ENCODE results near the gene PDLIM3. TPM values are rescaled to one million over a fixed set of nuclear protein-coding genes. Genes with fewer than 3 reads are reported as not detected.

PDLIM3 gene
- total RNA-seq, 1 donor from 2014 or later = 63.0 TPM

DNA sequence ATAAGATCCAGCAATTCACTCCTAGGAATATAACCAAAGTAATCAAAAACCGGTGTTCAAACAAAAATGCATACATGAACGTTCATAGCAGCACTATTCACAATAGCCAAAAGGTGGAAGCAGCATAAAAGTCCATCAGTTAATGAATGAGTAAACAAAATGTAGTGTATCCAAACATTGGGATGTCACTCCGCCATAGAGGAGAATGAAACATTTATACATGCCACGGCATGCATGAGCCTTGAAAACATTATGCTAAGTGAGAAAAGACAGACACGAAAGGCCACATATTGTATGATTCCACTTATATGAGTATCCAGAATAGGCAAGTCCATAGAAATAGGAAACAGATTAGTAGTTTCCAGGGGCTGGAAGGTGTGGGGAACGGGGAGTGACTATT lies 11.0 kb upstream of the PDLIM3 start:
- Mint-ChIP-seq H3K4me3 (ENCODE audit: unreplicated experiment) (no peak overlapping the region), H3K36me3 (ENCODE audit: low read depth) (no peaks in the 10 kb centered on the region), H3K27me3 (ENCODE audit: low read depth) (peaks cover 2% of the 10 kb centered on the region), H3K9me3 (ENCODE audit: low read depth) (no peaks in the 10 kb centered on the region), H3K27ac (ENCODE audit: unreplicated experiment) (no peak overlapping the region), H3K4me1 (ENCODE audit: low read depth) (no peaks in the 10 kb centered on the region)
- TF ChIP-seq, protein P1, sequence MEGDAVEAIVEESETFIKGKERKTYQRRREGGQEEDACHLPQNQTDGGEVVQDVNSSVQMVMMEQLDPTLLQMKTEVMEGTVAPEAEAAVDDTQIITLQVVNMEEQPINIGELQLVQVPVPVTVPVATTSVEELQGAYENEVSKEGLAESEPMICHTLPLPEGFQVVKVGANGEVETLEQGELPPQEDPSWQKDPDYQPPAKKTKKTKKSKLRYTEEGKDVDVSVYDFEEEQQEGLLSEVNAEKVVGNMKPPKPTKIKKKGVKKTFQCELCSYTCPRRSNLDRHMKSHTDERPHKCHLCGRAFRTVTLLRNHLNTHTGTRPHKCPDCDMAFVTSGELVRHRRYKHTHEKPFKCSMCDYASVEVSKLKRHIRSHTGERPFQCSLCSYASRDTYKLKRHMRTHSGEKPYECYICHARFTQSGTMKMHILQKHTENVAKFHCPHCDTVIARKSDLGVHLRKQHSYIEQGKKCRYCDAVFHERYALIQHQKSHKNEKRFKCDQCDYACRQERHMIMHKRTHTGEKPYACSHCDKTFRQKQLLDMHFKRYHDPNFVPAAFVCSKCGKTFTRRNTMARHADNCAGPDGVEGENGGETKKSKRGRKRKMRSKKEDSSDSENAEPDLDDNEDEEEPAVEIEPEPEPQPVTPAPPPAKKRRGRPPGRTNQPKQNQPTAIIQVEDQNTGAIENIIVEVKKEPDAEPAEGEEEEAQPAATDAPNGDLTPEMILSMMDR (IDR thresholded peaks at IDR 0.05) = no peak
- no peak for DNase-seq (ENCODE audit: low spot score)

GRCh38 chr4:185542626-185543315 lies 7.5 kb upstream of the PDLIM3 start:
- H3K27me3 Mint-ChIP-seq (ENCODE audit: low read depth) = peaks cover 2% of the 10 kb centered on the region
- DNase-seq (ENCODE audit: low spot score) = no peak
- no peak overlapping the region for H3K4me3 Mint-ChIP-seq (ENCODE audit: unreplicated experiment)
- H3K27ac Mint-ChIP-seq (ENCODE audit: unreplicated experiment) = no peak overlapping the region
- no peaks in the 10 kb centered on the region for H3K9me3 Mint-ChIP-seq (ENCODE audit: low read depth)
- H3K4me1 Mint-ChIP-seq (ENCODE audit: low read depth) = no peaks in the 10 kb centered on the region
- H3K36me3 Mint-ChIP-seq (ENCODE audit: low read depth) = no peaks in the 10 kb centered on the region
- TF ChIP-seq, protein P1 (IDR thresholded peaks at IDR 0.05) = no peak

GRCh38 chr4:185541251-185541727 lies 6.0 kb upstream of the PDLIM3 start:
- Mint-ChIP-seq H3K4me1 (ENCODE audit: low read depth) (peaks cover 5% of the 10 kb centered on the region), H3K27me3 (ENCODE audit: low read depth) (peaks cover 2% of the 10 kb centered on the region), H3K36me3 (ENCODE audit: low read depth) (no peaks in the 10 kb centered on the region), H3K9me3 (ENCODE audit: low read depth) (no peaks in the 10 kb centered on the region), H3K4me3 (ENCODE audit: unreplicated experiment) (no peak overlapping the region), H3K27ac (ENCODE audit: unreplicated experiment) (no peak overlapping the region)
- no peak for DNase-seq (ENCODE audit: low spot score)
- TF ChIP-seq, protein P1 (IDR thresholded peaks at IDR 0.05) = no peak

- peaks cover 10% of the 10 kb centered on the region for H3K4me1 Mint-ChIP-seq (ENCODE audit: low read depth)
- no peak for DNase-seq (ENCODE audit: low spot score)
- H3K27me3 Mint-ChIP-seq (ENCODE audit: low read depth) = peaks cover 2% of the 10 kb centered on the region
- no peaks in the 10 kb centered on the region for H3K36me3 Mint-ChIP-seq (ENCODE audit: low read depth)
- H3K4me3 Mint-ChIP-seq (ENCODE audit: unreplicated experiment) = no peak overlapping the region
- TF ChIP-seq, protein P1 (IDR thresholded peaks at IDR 0.05) = no peak
- no peak overlapping the region for H3K27ac Mint-ChIP-seq (ENCODE audit: unreplicated experiment)
- no peaks in the 10 kb centered on the region for H3K9me3 Mint-ChIP-seq (ENCODE audit: low read depth)
Observed at GRCh38 chr4:185540487-185541120, 5.3 kb upstream of the PDLIM3 start.

- Mint-ChIP-seq H3K36me3 (ENCODE audit: low read depth) (no peaks in the 10 kb centered on the region), H3K27me3 (ENCODE audit: low read depth) (peaks cover 2% of the 10 kb centered on the region), H3K4me1 (ENCODE audit: low read depth) (peaks cover 10% of the 10 kb centered on the region), H3K4me3 (ENCODE audit: unreplicated experiment) (no peak overlapping the region), H3K27ac (ENCODE audit: unreplicated experiment) (no peak overlapping the region), H3K9me3 (ENCODE audit: low read depth) (no peaks in the 10 kb centered on the region)
- TF ChIP-seq, protein P1 (IDR thresholded peaks at IDR 0.05) = no peak
- DNase-seq (ENCODE audit: low spot score) = no peak
Observed at GRCh38 chr4:185540040-185540439, 4.7 kb upstream of the PDLIM3 start.
